Sigmoid colon (tissue), 3 donors: ENCODE results near the gene TATDN2.

Experiments used
- CTCF ChIP-seq, 4 experiments: fragments of 450-650 bp in 3 of 4; fragments of 200-600 bp in 1 of 4; IDR thresholded peaks; one replicate each; pipeline ENCODE4 v1.5.1; 2016 to 2019; ENCODE audit warnings: antibody characterized with exemption in 4 of 4, mild to moderate bottlenecking in 3 of 4, moderate library complexity in 2 of 4
- POLR2A ChIP-seq, 2 donors: fragments of 450-650 bp; IDR thresholded peaks; one replicate each; pipeline ENCODE4 v1.6.1; 2016; ENCODE audit warnings: antibody characterized with exemption in 2 of 2, mild to moderate bottlenecking in 2 of 2, moderate library complexity in 2 of 2

GRCh38 chr3:10244009-10244408 lies 4.2 kb upstream of the TATDN2 start:
- TF ChIP-seq CTCF (IDR thresholded peaks at IDR 0.05) (no peak), POLR2A (IDR thresholded peaks at IDR 0.05) (no peak)
